WTC11 (cell line): ENCODE measurements around the gene COL25A1. TPM values are rescaled to one million over a fixed set of nuclear protein-coding genes. Genes with fewer than 3 reads are reported as not detected.

Experiments
- ATAC-seq: fragments of 200-7000 bp; cut with Tn5 transposase; 2 replicates; pipeline ENCODE4 v1.10.0; 2021; ENCODE audit warnings: mild to moderate bottlenecking, moderate library complexity
- CTCF ChIA-PET: fragments of 300-600 bp; sonication (Branson Sonifier 250); formaldehyde crosslinking; loops from one replicate; lab custom pipeline; 2021; ENCODE audit warnings: antibody characterized with exemption; lab: Charles Lee
- POLR2A ChIA-PET: fragments of 350-600 bp; sonication (Branson Sonifier 250); formaldehyde crosslinking; loops from one replicate; lab custom pipeline; 2021; ENCODE audit warnings: antibody characterized with exemption; lab: Charles Lee
- DNase-seq: peaks from one replicate; pipeline ENCODE4 v3.0.0; 2021; ENCODE audit warnings: low spot score
- H3K27ac Mint-ChIP-seq: 2 replicates; pipeline ENCODE4 v1.8.0; 2021; ENCODE audit warnings: mixed read lengths
- H3K27me3 Mint-ChIP-seq: 2 replicates; pipeline ENCODE4 v1.8.0; 2021; ENCODE audit warnings: low read depth, mild to moderate bottlenecking, moderate library complexity, mixed read lengths
- H3K36me3 Mint-ChIP-seq: 2 replicates; pipeline ENCODE4 v1.8.0; 2021; ENCODE audit warnings: mixed read lengths
- H3K4me1 Mint-ChIP-seq: 2 replicates; pipeline ENCODE4 v1.8.0; 2022; ENCODE audit warnings: mixed read lengths
- H3K4me3 Mint-ChIP-seq: 2 replicates; pipeline ENCODE4 v1.8.0; 2021; ENCODE audit warnings: mild to moderate bottlenecking, moderate library complexity, mixed read lengths
- H3K9me3 Mint-ChIP-seq: 2 replicates; pipeline ENCODE4 v1.8.0; 2021; ENCODE audit warnings: mixed read lengths
- CBFB ChIP-seq: sonication (generic); formaldehyde crosslinking; IDR thresholded peaks from 2 replicates; pipeline ENCODE4 v1.8.1; 2022; ENCODE audit warnings: mild to moderate bottlenecking, low read depth, missing genetic modification reagents
- GRHL2 ChIP-seq: fragments of 250-450 bp; sonication (Bioruptor Pico); IDR thresholded peaks from 2 replicates; pipeline ENCODE4 v1.8.0; 2022; ENCODE audit warnings: mild to moderate bottlenecking, moderate library complexity; ENCODE audit not compliant: insufficient replicate concordance, severe bottlenecking
- JAZF1 ChIP-seq: fragments of 250-450 bp; sonication (Bioruptor Pico); IDR thresholded peaks from 2 replicates; pipeline ENCODE4 v1.9.0; 2021; ENCODE audit warnings: moderate library complexity, mild to moderate bottlenecking, inconsistent platforms
- KAT7 ChIP-seq: sonication (generic); formaldehyde crosslinking; IDR thresholded peaks from 2 replicates; pipeline ENCODE4 v1.8.1; 2023; ENCODE audit warnings: missing genetic modification reagents, mild to moderate bottlenecking, borderline replicate concordance
- RORB ChIP-seq: fragments of 250-450 bp; sonication (Bioruptor Pico); IDR thresholded peaks from 2 replicates; pipeline ENCODE4 v1.9.0; 2021; ENCODE audit warnings: mild to moderate bottlenecking
- USF1 ChIP-seq: sonication (generic); formaldehyde crosslinking; IDR thresholded peaks from 2 replicates; pipeline ENCODE4 v1.8.0; 2022; ENCODE audit warnings: mild to moderate bottlenecking, missing genetic modification reagents
- ZNF263 ChIP-seq: sonication (generic); formaldehyde crosslinking; IDR thresholded peaks from 2 replicates; pipeline ENCODE4 v1.8.1; 2022; ENCODE audit warnings: low read depth, mild to moderate bottlenecking, moderate library complexity, missing genetic modification reagents
- ZNF281 ChIP-seq: sonication (generic); formaldehyde crosslinking; IDR thresholded peaks from 2 replicates; pipeline ENCODE4 v1.8.0; 2023; ENCODE audit warnings: mild to moderate bottlenecking, missing genetic modification reagents
- total RNA-seq: library from RNA; stranded (reverse); gene quantifications from 3 replicates; pipeline ENCODE4 v1.2.3, GENCODE V29; 2021
- TF ChIP-seq, protein P1 (sequence below): fragments of 200-600 bp; IDR thresholded peaks from 2 replicates; pipeline ENCODE4 v1.8.0; 2022; ENCODE audit warnings: antibody characterized with exemption
- TF ChIP-seq, protein P2 (sequence below): fragments of 250-450 bp; sonication (Bioruptor Pico); IDR thresholded peaks from 2 replicates; pipeline ENCODE4 v1.9.0; 2021; ENCODE audit warnings: mild to moderate bottlenecking
- TF ChIP-seq, protein P3 (sequence below): sonication (generic); formaldehyde crosslinking; IDR thresholded peaks from 2 replicates; pipeline ENCODE4 v1.8.1; 2023; ENCODE audit warnings: mild to moderate bottlenecking, missing genetic modification reagents
- TF ChIP-seq, protein P4 (sequence below): sonication (generic); formaldehyde crosslinking; IDR thresholded peaks from 2 replicates; pipeline ENCODE4 v1.8.1; 2022; ENCODE audit warnings: mild to moderate bottlenecking, moderate library complexity, missing genetic modification reagents

COL25A1 gene
- total RNA-seq, 1 experiment from 2014 or later, result 6.6 TPM

DNA sequence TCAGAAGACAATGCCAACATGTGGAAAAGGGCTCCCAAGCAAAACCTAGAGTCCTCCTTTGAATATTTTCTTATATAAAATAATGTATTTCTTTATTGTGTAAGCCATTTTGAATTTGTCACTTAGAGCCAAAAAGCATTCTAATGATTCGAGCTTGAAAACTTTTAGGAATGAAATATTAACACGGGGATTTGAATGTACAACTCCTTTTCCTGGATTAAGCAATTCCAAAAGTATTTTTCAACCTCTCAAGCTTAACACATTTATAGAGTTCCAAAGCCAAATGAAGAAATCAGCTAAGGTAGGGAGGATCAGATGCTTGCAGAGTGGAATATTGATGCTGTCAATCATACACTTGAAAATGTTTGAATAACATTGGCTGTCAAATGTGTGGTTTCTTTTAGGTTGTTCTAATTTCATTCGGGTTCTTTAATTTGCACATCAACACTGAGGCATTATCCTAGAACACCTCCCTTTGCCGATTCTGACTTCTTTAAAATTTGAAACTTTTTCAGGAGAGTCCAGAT is 472.4 kb downstream of the COL25A1 start:
- Mint-ChIP-seq H3K4me1 (no peaks in the 10 kb centered on the region), H3K9me3 (no peaks in the 10 kb centered on the region), H3K27me3 (no peaks in the 10 kb centered on the region), H3K4me3 (no peak overlapping the region), H3K27ac (no peak overlapping the region), H3K36me3 (no peaks in the 10 kb centered on the region)
- DNase-seq (no peak), ATAC-seq (no peak)
- no peak for TF ChIP-seq USF1 (CRISPR knock-in tag)
- TF ChIP-seq, protein P1, sequence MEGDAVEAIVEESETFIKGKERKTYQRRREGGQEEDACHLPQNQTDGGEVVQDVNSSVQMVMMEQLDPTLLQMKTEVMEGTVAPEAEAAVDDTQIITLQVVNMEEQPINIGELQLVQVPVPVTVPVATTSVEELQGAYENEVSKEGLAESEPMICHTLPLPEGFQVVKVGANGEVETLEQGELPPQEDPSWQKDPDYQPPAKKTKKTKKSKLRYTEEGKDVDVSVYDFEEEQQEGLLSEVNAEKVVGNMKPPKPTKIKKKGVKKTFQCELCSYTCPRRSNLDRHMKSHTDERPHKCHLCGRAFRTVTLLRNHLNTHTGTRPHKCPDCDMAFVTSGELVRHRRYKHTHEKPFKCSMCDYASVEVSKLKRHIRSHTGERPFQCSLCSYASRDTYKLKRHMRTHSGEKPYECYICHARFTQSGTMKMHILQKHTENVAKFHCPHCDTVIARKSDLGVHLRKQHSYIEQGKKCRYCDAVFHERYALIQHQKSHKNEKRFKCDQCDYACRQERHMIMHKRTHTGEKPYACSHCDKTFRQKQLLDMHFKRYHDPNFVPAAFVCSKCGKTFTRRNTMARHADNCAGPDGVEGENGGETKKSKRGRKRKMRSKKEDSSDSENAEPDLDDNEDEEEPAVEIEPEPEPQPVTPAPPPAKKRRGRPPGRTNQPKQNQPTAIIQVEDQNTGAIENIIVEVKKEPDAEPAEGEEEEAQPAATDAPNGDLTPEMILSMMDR, result no peak
- no peak for TF ChIP-seq ZNF263 (CRISPR knock-in tag)
- TF ChIP-seq, protein P2, sequence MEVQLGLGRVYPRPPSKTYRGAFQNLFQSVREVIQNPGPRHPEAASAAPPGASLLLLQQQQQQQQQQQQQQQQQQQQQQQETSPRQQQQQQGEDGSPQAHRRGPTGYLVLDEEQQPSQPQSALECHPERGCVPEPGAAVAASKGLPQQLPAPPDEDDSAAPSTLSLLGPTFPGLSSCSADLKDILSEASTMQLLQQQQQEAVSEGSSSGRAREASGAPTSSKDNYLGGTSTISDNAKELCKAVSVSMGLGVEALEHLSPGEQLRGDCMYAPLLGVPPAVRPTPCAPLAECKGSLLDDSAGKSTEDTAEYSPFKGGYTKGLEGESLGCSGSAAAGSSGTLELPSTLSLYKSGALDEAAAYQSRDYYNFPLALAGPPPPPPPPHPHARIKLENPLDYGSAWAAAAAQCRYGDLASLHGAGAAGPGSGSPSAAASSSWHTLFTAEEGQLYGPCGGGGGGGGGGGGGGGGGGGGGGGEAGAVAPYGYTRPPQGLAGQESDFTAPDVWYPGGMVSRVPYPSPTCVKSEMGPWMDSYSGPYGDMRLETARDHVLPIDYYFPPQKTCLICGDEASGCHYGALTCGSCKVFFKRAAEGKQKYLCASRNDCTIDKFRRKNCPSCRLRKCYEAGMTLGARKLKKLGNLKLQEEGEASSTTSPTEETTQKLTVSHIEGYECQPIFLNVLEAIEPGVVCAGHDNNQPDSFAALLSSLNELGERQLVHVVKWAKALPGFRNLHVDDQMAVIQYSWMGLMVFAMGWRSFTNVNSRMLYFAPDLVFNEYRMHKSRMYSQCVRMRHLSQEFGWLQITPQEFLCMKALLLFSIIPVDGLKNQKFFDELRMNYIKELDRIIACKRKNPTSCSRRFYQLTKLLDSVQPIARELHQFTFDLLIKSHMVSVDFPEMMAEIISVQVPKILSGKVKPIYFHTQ (CRISPR knock-in tag), result no peak
- no peak for TF ChIP-seq JAZF1 (CRISPR knock-in tag)
- ChIA-PET CTCF (no interaction called here), POLR2A (interaction anchor here (0.6 kb wide), 1 partner anchor 44 kb away, joined by 3 read pairs; no protein-coding TSS in a partner anchor)

DNA sequence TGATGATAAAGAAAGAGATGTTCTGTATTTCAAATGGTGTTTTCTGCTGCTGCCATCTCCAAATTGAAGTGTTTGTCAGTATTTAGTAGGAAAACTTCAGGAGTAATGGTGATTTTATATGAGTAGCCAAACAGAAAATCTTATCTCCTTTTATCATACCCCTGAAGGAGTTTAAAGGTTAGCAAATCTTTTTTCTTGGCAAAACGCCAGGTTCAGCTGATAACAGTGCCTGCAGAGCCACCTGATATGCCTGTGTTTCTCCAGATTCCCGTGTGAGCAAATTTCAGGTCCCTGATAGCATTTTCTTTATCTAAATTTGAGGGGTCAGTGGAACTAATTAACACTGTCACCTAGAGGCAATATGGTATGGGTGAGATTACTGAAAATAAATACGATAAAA is 473.8 kb downstream of the COL25A1 start:
- H3K27ac Mint-ChIP-seq, result no peak overlapping the region
- CTCF ChIA-PET, result no interaction called here
- POLR2A ChIA-PET, result no interaction called here
- no peak for TF ChIP-seq GRHL2 (CRISPR knock-in tag)
- no peak for TF ChIP-seq CBFB (CRISPR knock-in tag)
- TF ChIP-seq KAT7 (CRISPR knock-in tag), result no peak
- TF ChIP-seq RORB (CRISPR knock-in tag), result no peak
- no peak for TF ChIP-seq ZNF281 (CRISPR knock-in tag)
- TF ChIP-seq, protein P3, sequence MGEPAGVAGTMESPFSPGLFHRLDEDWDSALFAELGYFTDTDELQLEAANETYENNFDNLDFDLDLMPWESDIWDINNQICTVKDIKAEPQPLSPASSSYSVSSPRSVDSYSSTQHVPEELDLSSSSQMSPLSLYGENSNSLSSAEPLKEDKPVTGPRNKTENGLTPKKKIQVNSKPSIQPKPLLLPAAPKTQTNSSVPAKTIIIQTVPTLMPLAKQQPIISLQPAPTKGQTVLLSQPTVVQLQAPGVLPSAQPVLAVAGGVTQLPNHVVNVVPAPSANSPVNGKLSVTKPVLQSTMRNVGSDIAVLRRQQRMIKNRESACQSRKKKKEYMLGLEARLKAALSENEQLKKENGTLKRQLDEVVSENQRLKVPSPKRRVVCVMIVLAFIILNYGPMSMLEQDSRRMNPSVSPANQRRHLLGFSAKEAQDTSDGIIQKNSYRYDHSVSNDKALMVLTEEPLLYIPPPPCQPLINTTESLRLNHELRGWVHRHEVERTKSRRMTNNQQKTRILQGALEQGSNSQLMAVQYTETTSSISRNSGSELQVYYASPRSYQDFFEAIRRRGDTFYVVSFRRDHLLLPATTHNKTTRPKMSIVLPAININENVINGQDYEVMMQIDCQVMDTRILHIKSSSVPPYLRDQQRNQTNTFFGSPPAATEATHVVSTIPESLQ (CRISPR knock-in tag), result no peak
- TF ChIP-seq, protein P4, sequence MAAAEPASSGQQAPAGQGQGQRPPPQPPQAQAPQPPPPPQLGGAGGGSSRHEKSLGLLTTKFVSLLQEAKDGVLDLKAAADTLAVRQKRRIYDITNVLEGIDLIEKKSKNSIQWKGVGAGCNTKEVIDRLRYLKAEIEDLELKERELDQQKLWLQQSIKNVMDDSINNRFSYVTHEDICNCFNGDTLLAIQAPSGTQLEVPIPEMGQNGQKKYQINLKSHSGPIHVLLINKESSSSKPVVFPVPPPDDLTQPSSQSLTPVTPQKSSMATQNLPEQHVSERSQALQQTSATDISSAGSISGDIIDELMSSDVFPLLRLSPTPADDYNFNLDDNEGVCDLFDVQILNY (CRISPR knock-in tag), result no peak
- H3K36me3 Mint-ChIP-seq, result no peaks in the 10 kb centered on the region
- no peaks in the 10 kb centered on the region for H3K9me3 Mint-ChIP-seq
- ATAC-seq, result no peak
- no peaks in the 10 kb centered on the region for H3K27me3 Mint-ChIP-seq
- no peak for DNase-seq
- no peaks in the 10 kb centered on the region for H3K4me1 Mint-ChIP-seq
- no peak overlapping the region for H3K4me3 Mint-ChIP-seq
